GM21717 (cell line): ENCODE results near the gene RUSF1.
A peak's percentile ranks its signal among the peaks of the same experiment; 100 is the strongest.
"Not testable (repeated sequence)": the region's sequence is repeated elsewhere in the genome, so short reads cannot be mapped to it uniquely, and the experiment has no call there.

Experiments
- ATAC-seq: cut with Tn5 transposase; IDR thresholded peaks from one replicate; pipeline ENCODE4 v1.9.1; 2021; ENCODE audit warnings: mild to moderate bottlenecking, moderate library complexity; ENCODE audit not compliant: unreplicated experiment

RUSF1 gene

GRCh38 chr16:31507929-31508705 is at the start of gene RUSF1:
TSS of gene RUSF1 (minus strand) at chr16:31508391. CDS start at chr16:31508373, 18 bp downstream.
- ATAC-seq = peak; percentile 78

GRCh38 chr16:31542763-31543162 is 34.6 kb upstream of the RUSF1 start:
- no peak for ATAC-seq

DNA sequence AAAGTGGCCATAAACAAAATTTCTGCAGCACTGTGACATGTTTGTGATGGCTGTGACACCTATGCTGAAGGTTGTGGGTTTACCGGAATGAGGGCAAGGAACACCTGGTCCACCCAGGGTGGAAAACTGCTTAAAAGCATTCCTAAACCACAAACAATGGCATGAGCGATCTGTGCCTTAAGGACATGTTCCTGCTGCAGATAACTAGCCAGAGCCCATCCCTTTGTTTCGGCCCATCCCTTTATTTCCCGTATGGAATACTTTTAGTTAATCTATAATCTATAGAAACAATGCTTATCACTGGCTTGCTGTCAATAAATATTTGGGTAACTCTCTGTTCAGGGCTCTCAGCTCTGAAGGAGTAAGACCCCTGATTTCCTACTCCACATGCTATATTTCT is 31.6 kb upstream of the RUSF1 start:
- ATAC-seq = not testable (repeated sequence)

DNA sequence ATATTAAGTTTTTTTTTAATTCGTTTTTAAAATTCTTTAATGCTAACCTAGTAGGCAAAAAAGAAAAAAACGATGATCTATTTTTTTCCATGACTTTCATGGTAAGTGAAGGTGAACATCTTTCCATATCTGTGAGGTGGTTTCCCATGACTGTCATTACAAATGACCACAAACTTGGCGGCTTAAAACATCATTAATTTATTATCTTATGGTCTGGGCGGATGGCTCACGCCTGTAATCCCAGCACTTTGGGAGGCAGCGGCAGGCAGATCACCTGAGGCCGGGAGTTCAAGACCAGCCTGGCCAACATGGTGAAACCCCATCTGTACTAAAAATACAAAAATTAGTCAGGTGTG is 30.0 kb upstream of the RUSF1 start:
- not testable (repeated sequence) for ATAC-seq

DNA sequence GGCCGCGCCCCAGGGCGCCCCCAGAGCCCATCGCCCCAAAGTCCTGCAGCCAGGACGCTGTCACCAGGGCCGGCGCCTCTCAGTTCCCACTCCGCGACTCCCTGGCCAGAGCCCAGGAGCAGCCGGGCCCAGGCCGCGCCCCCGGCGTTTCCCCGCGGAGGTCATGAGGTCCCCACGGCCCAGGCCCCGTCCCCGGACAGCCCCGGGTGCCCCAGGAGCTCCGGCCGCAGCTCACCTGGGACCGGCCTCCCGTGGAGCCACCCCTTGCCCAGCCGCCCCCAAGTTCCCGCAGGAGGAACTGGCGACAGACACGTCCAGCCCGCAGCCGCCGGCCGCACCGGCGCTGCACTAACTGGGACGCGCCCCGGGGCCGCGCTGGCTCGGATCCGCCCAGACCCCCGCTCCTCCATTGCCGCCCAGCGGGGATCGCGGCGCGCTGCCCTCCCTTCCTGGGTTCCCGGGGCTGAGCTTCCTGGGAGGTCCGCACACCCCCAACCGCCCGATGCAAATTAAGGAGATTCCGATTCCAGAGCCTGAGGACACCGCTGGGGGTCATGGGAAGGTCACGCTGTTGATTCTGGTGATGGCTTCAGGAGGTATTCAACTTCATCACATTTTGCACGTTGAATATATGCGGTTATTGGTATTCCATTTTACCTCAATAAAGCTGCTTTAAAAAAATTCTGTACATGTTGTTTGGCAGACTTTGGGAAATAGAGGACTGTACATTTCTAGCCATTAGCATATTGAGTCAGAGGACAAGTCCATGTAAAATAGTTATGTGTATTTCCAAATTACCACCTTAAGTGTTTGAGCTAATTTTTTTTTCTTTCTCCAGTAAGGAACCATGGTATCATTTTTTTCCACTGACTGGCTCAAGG is 29.4 kb upstream of the RUSF1 start:
- no peak for ATAC-seq

GRCh38 chr16:31536804-31537361 is 28.7 kb upstream of the RUSF1 start:
- ATAC-seq = no peak

DNA sequence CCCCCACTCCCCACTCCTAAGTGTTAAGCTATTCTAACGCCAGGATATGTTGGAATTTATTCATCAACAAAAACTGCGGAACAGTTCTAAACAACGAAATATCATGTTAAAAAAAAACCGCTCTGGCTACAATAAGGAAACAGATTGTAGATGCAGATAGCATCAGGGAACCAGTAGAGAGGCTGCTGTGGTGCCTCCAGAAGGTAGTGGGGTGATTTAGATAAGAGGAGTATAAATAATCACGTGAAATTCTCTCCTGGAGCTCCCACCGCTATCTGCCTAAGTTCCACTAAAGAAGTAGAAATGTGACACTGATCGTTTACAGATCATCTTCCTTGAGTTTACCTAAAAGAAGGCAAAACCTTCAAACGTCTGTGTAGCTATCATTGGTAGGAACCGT is 27.5 kb upstream of the RUSF1 start:
- ATAC-seq = no peak

DNA sequence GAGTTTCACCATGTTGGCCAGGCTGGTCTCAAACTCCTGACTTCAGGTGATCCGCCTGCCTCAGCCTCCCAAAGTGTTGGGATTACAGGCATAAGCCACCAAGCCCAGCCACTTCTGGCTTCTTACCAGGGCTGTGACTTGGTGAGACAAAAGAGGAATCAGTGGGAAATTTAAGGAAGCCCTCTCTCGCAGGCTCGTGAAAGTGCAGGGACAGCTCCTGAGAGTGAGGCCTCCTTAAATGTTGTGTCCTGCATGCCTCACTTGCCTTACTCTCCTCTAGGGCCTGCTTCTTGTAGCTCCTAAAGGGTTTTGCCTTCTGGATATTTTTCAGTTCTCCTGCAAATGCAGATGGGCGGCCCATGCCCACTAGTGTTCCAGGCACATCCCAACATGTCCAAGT is 24.7 kb upstream of the RUSF1 start:
- no peak for ATAC-seq

DNA sequence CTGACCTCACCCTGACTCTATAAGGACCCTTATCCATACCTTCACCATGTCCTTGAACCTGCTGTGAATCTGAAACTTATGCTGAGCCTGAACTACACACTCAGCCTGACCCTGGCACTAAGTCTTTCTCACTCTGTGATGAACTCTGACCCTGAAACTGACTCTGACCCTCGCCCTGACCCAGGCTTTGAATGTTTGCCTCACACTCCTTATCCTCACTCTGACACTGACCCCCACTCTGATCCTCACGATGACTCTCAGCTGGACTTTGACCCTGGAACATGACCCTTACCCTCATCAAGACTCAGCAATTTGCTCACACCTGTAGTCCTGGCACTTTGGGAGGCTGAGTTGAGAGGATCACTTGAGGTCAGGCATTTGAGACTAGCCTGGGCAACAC is 23.9 kb upstream of the RUSF1 start:
- ATAC-seq = no peak

DNA sequence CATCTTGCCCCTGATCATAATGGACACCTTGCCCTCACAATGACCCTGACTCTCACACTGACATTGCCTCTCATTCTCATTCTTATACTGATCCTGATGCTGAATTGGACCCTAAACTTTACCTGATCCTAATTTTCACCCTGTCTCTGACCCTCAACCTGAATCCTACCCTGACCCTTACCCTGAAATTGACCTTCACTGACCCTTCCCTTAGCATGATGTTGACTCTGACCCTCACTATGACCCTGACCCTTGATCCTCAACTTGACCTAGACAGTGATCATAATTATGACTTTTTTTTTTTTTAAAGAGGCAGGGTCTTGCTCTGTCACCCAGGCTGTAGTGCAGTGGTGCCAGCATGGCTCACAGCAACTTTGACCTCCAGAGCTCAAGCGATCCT is 22.9 kb upstream of the RUSF1 start:
- no peak for ATAC-seq

DNA sequence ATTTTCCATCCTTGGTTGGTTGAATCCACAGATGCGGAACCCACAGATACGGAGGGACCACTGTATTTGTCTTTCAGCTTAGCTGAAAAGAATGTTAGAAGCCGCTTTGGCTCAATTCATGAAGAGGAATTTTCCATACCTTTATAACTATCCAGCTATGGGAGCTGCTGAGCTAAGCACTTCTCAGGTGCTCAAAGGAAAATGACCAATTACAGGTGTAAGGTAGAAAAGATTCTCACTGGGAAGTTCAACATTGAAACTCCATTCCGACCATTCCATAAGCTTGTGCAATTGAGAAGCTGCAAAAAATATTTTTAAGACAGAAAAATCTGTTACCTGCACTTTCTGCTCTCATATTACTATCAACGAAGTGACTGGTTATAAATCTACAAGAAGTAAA is 22.2 kb upstream of the RUSF1 start:
- ATAC-seq = no peak

DNA sequence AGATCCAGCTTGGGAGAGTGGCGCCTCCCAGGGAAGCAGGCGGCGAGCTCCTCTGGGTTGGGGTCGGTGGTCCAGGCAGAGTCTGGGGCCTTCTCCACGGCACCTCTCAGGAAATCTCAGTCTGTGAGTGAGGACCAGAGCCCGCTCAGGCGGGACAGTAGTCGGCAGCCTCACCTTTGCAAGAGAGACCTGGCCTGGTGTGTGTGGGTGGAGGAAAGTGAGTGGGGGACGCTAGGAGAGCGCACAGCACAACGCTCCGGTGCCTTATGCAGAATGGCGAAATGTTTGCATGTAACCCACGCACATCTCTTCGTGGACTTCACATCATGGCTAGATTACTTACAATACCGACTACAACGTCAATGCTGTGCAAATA is 21.7 kb upstream of the RUSF1 start:
- no peak for ATAC-seq

- no peak for ATAC-seq
Measured at GRCh38 chr16:31529108-31529936, 21.1 kb upstream of the RUSF1 start.

GRCh38 chr16:31528523-31529107 is 20.4 kb upstream of the RUSF1 start:
- no peak for ATAC-seq

DNA sequence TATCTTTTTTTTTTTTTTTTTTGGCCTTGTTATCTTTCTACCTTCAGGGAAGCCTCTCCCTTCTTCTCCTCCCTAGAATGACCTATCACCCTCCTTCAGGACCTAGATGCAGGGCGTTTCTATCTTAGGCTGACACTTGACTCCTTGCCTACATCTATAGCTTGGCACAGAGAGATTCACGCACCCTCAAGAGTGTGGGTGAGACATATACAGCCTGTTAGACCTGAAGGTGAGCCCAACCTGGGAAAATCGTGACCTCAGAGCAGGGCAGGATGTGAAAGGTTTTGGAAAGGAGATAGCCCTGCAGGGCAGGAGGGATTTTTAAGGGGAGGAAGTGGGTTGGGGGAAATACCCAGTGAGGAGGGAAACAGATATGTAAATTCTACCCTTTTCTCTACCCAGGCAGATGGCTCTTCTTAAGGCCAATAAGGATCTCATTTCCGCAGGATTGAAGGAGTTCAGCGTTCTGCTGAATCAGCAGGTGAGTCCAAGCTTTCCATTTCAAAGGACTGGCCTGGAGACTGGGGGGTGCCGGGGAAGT is 19.6 kb upstream of the RUSF1 start, which contains the start of gene AHSP:
AHSP (plus strand) TSS at position 167 of the 541 bp plus-strand sequence; CDS start at position 407, 240 bp downstream.
- no peak for ATAC-seq

- ATAC-seq = no peak
Measured at GRCh38 chr16:31525113-31525512, 16.9 kb upstream of the RUSF1 start.

DNA sequence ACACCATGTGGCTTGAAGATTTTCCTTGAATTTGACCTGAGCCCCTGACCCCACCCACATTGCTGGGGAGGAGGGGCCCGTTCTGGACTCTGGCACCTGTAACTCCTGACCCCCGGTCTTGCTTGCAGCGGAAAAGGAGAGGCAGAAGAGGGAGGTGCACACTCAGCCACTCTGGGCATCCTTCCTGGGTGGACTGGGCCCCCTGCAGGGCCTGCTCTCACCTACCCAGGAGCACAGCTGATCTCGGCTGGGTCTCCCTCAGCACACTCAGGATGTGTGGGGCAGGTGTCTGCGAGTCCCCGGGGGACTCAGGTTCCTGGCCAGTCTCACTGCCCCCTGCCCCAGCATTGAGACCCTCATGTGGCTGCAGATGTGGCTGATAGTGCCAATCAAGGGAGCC is 15.6 kb upstream of the RUSF1 start:
- not testable (repeated sequence) for ATAC-seq

- ATAC-seq = no peak
Measured at GRCh38 chr16:31522071-31522470, 13.9 kb upstream of the RUSF1 start.

GRCh38 chr16:31521368-31521767 is 13.2 kb upstream of the RUSF1 start:
- no peak for ATAC-seq

DNA sequence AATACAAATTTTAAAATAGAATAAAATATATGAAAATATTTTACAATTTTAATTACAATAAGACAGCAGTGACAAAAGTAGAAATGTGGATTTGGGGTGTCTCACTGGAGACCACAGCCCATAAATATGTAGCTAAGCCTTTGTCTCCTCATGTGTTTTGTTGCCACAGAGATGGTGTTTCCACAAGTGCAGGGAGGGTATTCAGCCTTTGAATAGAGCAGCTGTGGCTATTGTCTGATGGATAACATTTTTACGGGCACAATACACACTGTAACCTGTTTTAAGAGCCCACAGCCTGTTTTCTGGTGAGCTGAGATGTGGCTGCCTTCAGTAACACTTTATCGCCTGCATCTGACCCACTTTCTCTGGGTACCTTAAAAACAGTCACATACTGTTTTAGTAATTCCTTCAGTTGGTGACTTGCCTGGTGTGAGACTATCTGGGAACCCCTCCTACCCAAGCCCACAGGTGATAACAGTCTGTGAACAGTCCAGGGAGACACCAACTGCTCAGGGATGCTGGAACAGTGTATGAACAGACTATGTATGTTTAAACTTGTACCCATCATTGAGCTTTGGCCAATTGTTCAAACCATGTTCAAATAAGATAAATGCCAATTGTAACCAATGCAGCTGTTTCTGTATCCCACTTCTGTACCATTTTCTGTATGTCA is 11.7 kb upstream of the RUSF1 start:
- no peak for ATAC-seq
